Measurements from ENCODE around the gene STRN4.

The STRN4 gene

DNA sequence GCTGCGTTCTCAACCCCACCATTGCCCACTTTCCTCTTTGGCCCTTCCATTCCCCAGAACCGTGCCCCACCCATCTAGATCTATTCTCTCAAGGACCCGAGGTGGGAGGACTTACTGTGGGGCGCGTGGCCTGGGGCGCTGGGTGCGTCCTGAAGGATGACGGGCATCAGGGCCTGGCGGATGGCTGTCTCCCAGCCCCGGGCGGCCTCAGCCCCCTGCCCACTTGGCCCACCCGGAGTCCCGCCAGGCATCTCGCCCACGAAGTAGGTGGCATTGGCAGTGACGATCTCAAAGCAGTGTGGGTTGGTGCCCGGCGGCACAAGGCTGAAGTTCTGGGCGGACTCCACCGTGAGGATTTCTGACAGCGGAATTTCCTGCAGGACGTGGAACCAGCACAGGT is 52.5 kb downstream of the STRN4 start:
- no peak for DNase-seq (ENCODE audit: low read depth)
- TF ChIP-seq CTCF (IDR thresholded peaks at IDR 0.05; ENCODE audit: insufficient read depth, low read depth, low read length, missing control alignments), result no peak
- no peak overlapping the region for H3K4me3 ChIP-seq (ENCODE audit: low read length)

DNA sequence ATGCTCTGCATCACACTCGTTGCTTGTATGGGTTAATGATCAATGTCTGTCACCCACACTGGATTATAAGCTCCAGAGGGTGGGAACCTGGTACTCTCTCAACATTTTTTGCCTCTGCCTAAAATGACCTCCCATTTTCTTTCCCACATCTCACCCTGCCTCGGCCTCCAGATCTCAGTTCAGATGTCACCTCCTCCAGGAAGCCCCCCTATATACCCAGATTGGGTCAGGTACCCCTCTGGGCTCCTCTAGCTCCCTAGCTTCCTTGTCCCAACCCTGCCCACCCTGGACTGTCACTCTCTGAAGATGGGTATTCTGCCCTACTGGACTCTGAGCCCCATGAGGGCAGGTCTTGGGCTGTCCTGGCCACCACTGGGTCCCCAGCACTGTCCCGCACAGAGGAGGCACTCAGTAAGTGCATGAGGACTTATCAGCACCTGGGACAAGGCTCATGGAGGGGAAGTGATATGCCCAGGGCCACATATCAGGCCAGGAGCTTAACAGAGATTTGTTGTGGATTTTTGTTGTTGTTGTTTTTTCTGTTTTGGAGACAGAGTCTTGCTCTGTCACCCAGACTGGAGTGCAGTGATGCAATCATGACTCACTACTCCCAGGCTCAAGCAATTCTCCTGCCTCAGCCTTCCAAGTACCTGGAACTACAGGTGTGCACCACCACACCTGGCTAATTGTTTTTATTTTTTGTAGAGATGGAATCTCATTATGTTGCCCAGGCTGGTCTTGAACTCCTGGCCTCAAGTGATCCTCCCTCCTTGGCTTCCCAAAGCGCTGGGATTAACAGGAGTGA is 53.1 kb downstream of the STRN4 start:
- TF ChIP-seq CTCF (IDR thresholded peaks at IDR 0.05; ENCODE audit: insufficient read depth, low read depth, low read length, missing control alignments), result no peak
- H3K4me3 ChIP-seq (ENCODE audit: low read length), result no peak overlapping the region
- peak; percentile 63 for DNase-seq (ENCODE audit: low read depth)

DNA sequence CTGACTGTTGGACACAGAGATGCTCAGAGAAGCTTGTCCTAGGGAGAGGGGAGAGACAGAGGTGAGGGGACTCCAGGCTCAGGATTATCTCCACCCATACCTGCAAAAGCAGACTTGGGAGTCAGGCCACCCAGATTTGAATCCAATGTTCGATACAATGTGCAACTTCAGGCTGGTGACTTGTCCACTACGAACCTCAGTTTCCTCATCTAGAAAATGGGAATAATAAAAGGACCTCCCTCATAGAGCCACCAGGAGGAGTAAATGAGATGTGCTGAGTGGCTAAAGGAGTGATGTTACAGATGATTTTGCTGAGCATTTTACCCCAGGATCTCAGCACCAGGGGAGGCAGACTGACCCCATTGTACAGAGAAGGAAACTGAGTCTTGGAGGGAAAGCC is 54.3 kb downstream of the STRN4 start:
- no peak overlapping the region for H3K4me3 ChIP-seq (ENCODE audit: low read length)
- no peak for TF ChIP-seq CTCF (IDR thresholded peaks at IDR 0.05; ENCODE audit: insufficient read depth, low read depth, low read length, missing control alignments)
- no peak for DNase-seq (ENCODE audit: low read depth)

DNA sequence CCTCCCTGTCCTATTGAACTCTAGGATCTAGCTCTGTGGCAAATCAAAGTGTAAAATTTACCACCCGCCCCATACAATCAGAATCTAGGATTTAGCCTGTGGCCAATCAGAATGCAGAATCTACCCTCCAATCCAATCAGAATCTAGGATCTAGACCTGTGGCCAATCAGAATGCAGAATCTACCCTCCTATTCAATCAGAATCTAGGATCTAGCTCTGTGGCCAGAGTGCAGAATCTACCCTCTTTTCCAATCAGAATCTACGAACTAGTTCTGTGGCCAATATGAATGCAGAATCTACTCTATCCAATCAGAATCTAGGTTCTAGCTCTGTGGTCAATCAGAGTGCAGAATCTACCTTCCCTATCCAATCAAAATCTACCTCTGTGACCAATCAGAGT is 55.1 kb downstream of the STRN4 start:
- TF ChIP-seq CTCF (IDR thresholded peaks at IDR 0.05; ENCODE audit: insufficient read depth, low read depth, low read length, missing control alignments), result no peak
- no peak overlapping the region for H3K4me3 ChIP-seq (ENCODE audit: low read length)
- no peak for DNase-seq (ENCODE audit: low read depth)

GRCh38 chr19:46689358-46689757 is 56.9 kb downstream of the STRN4 start:
- no peak for TF ChIP-seq CTCF (IDR thresholded peaks at IDR 0.05; ENCODE audit: insufficient read depth, low read depth, low read length, missing control alignments)
- no peak for DNase-seq (ENCODE audit: low read depth)
- H3K4me3 ChIP-seq (ENCODE audit: low read length), result no peak overlapping the region

GRCh38 chr19:46687438-46688145 is 58.7 kb downstream of the STRN4 start:
- DNase-seq (ENCODE audit: low read depth), result no peak

More at GRCh38 chr19:46687438-46688145, 58.7 kb downstream of the STRN4 start:
- no peak overlapping the region for H3K4me3 ChIP-seq (ENCODE audit: low read length)
- no peak for TF ChIP-seq CTCF (IDR thresholded peaks at IDR 0.05; ENCODE audit: insufficient read depth, low read depth, low read length, missing control alignments)

Measured in epithelial cell of esophagus (primary cell).